Brain microvascular endothelial cell (primary cell): Measurements from ENCODE around the gene TM7SF3.

ENCODE experiments used
- DNase-seq: peaks from one replicate; pipeline ENCODE4 v3.0.0-alpha.2; 2020
- H3K27ac ChIP-seq: fragments of 250-450 bp; sonication (Bioruptor Pico); 2 replicates; pipeline ENCODE4 v1.5.1; 2020; ENCODE audit warnings: mild to moderate bottlenecking, moderate library complexity
- H3K27me3 ChIP-seq: fragments of 250-450 bp; sonication (Bioruptor Pico); replicated peaks from 2 replicates; pipeline ENCODE4 v1.5.1; 2020; ENCODE audit warnings: mild to moderate bottlenecking
- H3K36me3 ChIP-seq: fragments of 250-450 bp; sonication (Bioruptor Pico); replicated peaks from 2 replicates; pipeline ENCODE4 v1.5.1; 2020; ENCODE audit warnings: mild to moderate bottlenecking
- H3K4me3 ChIP-seq: 2 replicates; pipeline ENCODE4 v1.5.1; 2011; ENCODE audit warnings: low read depth, mild to moderate bottlenecking, control low read depth, low read length, moderate library complexity
- CTCF ChIP-seq: IDR thresholded peaks from 2 replicates; pipeline ENCODE4 v1.5.1; 2011; ENCODE audit warnings: low read depth, mild to moderate bottlenecking, moderate library complexity, low read length, control low read depth, inconsistent platforms; ENCODE audit errors: missing control alignments
- in situ Hi-C: cut with HindIII; loops from 2 replicates; pipeline ENCODE4 v1.10.0; 2017; ENCODE audit warnings: low sequenced_read_pairs, low pct_ligation_motif_present

TM7SF3 gene

GRCh38 chr12:27034607-27035293, 20.6 kb upstream of the TM7SF3 start:
- H3K36me3 ChIP-seq, result peaks cover 5% of the 10 kb centered on the region
- no peak for DNase-seq
- no peak overlapping the region for H3K27ac ChIP-seq
- in situ Hi-C loops, result no loop called here
- no peak for TF ChIP-seq CTCF
- no peaks in the 10 kb centered on the region for H3K27me3 ChIP-seq
- no peak overlapping the region for H3K4me3 ChIP-seq

- Histone ChIP-seq H3K27ac (no peak overlapping the region), H3K4me3 (no peak overlapping the region), H3K36me3 (peaks cover 19% of the 10 kb centered on the region), H3K27me3 (no peaks in the 10 kb centered on the region)
- no peak for DNase-seq
- in situ Hi-C loops, result no loop called here
- TF ChIP-seq CTCF, result no peak
Observed at GRCh38 chr12:27032679-27033078, 18.5 kb upstream of the TM7SF3 start.

- in situ Hi-C loops, result no loop called here
- Histone ChIP-seq H3K36me3 (peaks cover 19% of the 10 kb centered on the region), H3K27ac (no peak overlapping the region), H3K4me3 (no peak overlapping the region), H3K27me3 (no peaks in the 10 kb centered on the region)
- TF ChIP-seq CTCF, result no peak
- DNase-seq, result no peak
Observed at GRCh38 chr12:27031531-27031930, 17.3 kb upstream of the TM7SF3 start.

GRCh38 chr12:27026257-27026656, 12.1 kb upstream of the TM7SF3 start:
- DNase-seq, result no peak
- H3K27ac ChIP-seq, result no peak overlapping the region
- H3K4me3 ChIP-seq, result no peak overlapping the region
- in situ Hi-C loops, result no loop called here
- H3K36me3 ChIP-seq, result peaks cover 19% of the 10 kb centered on the region
- no peaks in the 10 kb centered on the region for H3K27me3 ChIP-seq
- TF ChIP-seq CTCF, result no peak

GRCh38 chr12:27025116-27025515, 10.9 kb upstream of the TM7SF3 start:
- no peak overlapping the region for H3K4me3 ChIP-seq
- no peaks in the 10 kb centered on the region for H3K27me3 ChIP-seq
- TF ChIP-seq CTCF, result no peak
- H3K27ac ChIP-seq, result no peak overlapping the region
- peaks cover 13% of the 10 kb centered on the region for H3K36me3 ChIP-seq
- no peak for DNase-seq
- in situ Hi-C loops, result no loop called here

- H3K27ac ChIP-seq, result no peak overlapping the region
- DNase-seq, result no peak
- no peak for TF ChIP-seq CTCF
- H3K36me3 ChIP-seq, result peaks cover 12% of the 10 kb centered on the region
- H3K27me3 ChIP-seq, result no peaks in the 10 kb centered on the region
- in situ Hi-C loops, result no loop called here
- no peak overlapping the region for H3K4me3 ChIP-seq
Observed at GRCh38 chr12:27024291-27024690, 10.1 kb upstream of the TM7SF3 start.
